ENCODE results near the gene ODC1.

The ODC1 gene

GRCh38 chr2:10410001-10410822 lies 37.9 kb downstream of the ODC1 start:
- Histone ChIP-seq H3K4me3 (replicated peaks; ENCODE audit: low read depth, low read length) (no peak overlapping the region), H3K36me3 (ENCODE audit: control insufficient read depth, insufficient read depth, low read length) (no peaks in the 10 kb centered on the region), H3K27me3 (replicated peaks; ENCODE audit: control insufficient read depth, insufficient read depth, low read length) (no peaks in the 10 kb centered on the region)
- TF ChIP-seq CTCF (IDR thresholded peaks at IDR 0.05; ENCODE audit: insufficient read depth, low read length, poor library complexity, severe bottlenecking), result no peak
- DNase-seq (ENCODE audit: extremely low read depth, insufficient read length), result peak; percentile 71

- no peaks in the 10 kb centered on the region for H3K36me3 ChIP-seq (ENCODE audit: control insufficient read depth, insufficient read depth, low read length)
- no peak overlapping the region for H3K4me3 ChIP-seq (replicated peaks; ENCODE audit: low read depth, low read length)
- H3K27me3 ChIP-seq (replicated peaks; ENCODE audit: control insufficient read depth, insufficient read depth, low read length), result no peaks in the 10 kb centered on the region
- peak; percentile 97 for TF ChIP-seq CTCF (IDR thresholded peaks at IDR 0.05; ENCODE audit: insufficient read depth, low read length, poor library complexity, severe bottlenecking)
- DNase-seq (ENCODE audit: extremely low read depth, insufficient read length), result peak; percentile 76
Measured at GRCh38 chr2:10408649-10409579, 39.2 kb downstream of the ODC1 start.

- no peaks in the 10 kb centered on the region for H3K27me3 ChIP-seq (replicated peaks; ENCODE audit: control insufficient read depth, insufficient read depth, low read length)
- H3K4me3 ChIP-seq (replicated peaks; ENCODE audit: low read depth, low read length), result no peak overlapping the region
- TF ChIP-seq CTCF (IDR thresholded peaks at IDR 0.05; ENCODE audit: insufficient read depth, low read length, poor library complexity, severe bottlenecking), result no peak
- no peaks in the 10 kb centered on the region for H3K36me3 ChIP-seq (ENCODE audit: control insufficient read depth, insufficient read depth, low read length)
- DNase-seq (ENCODE audit: extremely low read depth, insufficient read length), result peak; percentile 56
Measured at GRCh38 chr2:10407841-10408648, 40.1 kb downstream of the ODC1 start.

GRCh38 chr2:10407432-10407831 lies 40.7 kb downstream of the ODC1 start:
- TF ChIP-seq CTCF (IDR thresholded peaks at IDR 0.05; ENCODE audit: insufficient read depth, low read length, poor library complexity, severe bottlenecking), result no peak
- no peak overlapping the region for H3K4me3 ChIP-seq (replicated peaks; ENCODE audit: low read depth, low read length)

GRCh38 chr2:10406491-10407188 lies 41.5 kb downstream of the ODC1 start:
- Histone ChIP-seq H3K27me3 (replicated peaks; ENCODE audit: control insufficient read depth, insufficient read depth, low read length) (no peaks in the 10 kb centered on the region), H3K4me3 (replicated peaks; ENCODE audit: low read depth, low read length) (no peak overlapping the region), H3K36me3 (ENCODE audit: control insufficient read depth, insufficient read depth, low read length) (no peaks in the 10 kb centered on the region)
- DNase-seq (ENCODE audit: extremely low read depth, insufficient read length), result no peak
- no peak for TF ChIP-seq CTCF (IDR thresholded peaks at IDR 0.05; ENCODE audit: insufficient read depth, low read length, poor library complexity, severe bottlenecking)

More at GRCh38 chr2:10407432-10407831, 40.7 kb downstream of the ODC1 start:
- no peaks in the 10 kb centered on the region for H3K36me3 ChIP-seq (ENCODE audit: control insufficient read depth, insufficient read depth, low read length)
- DNase-seq (ENCODE audit: extremely low read depth, insufficient read length), result no peak
- H3K27me3 ChIP-seq (replicated peaks; ENCODE audit: control insufficient read depth, insufficient read depth, low read length), result no peaks in the 10 kb centered on the region

All from GM06990 (cell line).